ENCODE measurements around the gene ATL2. TPM values are rescaled to one million over a fixed set of nuclear protein-coding genes. Genes with fewer than 3 reads are reported as not detected.

The ATL2 gene
- total RNA-seq, 2 donors from 2014 or later: 125 to 139 TPM

DNA sequence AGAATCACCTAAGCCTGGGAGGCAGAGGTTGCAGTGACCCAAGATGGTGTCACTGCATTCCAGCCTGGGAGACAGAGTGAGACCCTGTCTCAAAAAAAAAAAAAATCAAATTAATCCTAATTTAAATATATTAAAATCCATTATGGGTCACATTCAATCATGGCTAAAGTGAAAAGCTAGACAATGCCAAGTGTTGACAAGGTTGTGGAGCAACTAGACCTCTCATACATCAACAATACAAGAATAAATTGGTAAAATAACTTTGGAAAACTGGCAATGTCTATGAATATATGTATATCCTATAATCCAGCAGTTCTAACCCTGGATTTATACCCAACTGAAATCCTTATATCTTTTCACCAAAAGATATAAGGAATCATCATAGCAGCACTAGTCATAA, 23.4 kb upstream of the ATL2 start:
- Histone ChIP-seq H3K27me3 (ENCODE audit: control insufficient read depth, insufficient read depth, low read length, poor library complexity, severe bottlenecking) (no peaks in the 10 kb centered on the region), H3K27ac (ENCODE audit: low read depth, low read length) (no peak overlapping the region), H3K9me3 (ENCODE audit: control insufficient read depth, low read length) (peaks cover 31% of the 10 kb centered on the region), H3K36me3 (ENCODE audit: control insufficient read depth, insufficient read depth, low read length) (no peaks in the 10 kb centered on the region), H3K4me3 (ENCODE audit: low read length) (no peak overlapping the region), H3K4me1 (ENCODE audit: control insufficient read depth, insufficient read depth, low read length) (no peaks in the 10 kb centered on the region), H3K9ac (ENCODE audit: extremely low read depth, low read length, poor library complexity, severe bottlenecking) (no peak overlapping the region)
- Mint-ChIP-seq H3K9me3 (peaks cover 40% of the 10 kb centered on the region), H3K36me3 (ENCODE audit: low read depth) (peaks cover 10% of the 10 kb centered on the region), H3K4me3 (no peak overlapping the region), H3K27me3 (ENCODE audit: insufficient read depth) (peaks cover 2% of the 10 kb centered on the region), H3K27ac (no peak overlapping the region), H3K4me1 (no peaks in the 10 kb centered on the region)
- no peak for TF ChIP-seq CTCF (conservative IDR thresholded peaks at IDR 0.05)
- no peak for DNase-seq

DNA sequence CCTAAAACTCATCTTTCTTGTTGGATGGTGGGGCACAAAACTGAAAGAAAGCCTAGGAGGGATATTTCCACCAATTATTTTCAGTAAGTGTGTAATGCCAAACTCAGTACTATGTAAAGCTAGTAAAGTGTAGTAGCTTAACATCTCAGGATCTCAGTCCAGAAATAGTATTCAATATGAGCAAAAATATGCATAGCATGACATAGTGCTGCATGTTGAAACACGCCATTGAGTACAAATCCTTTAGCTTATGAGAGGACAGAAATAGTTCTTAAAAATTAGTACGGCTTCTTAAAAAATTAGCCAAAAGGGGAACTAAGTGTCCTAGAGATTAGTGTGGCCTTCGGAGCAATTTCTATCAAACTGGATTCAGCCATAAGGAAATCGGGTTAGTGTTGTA, 21.7 kb upstream of the ATL2 start:
- no peak overlapping the region for H3K4me3 ChIP-seq (ENCODE audit: low read length)
- Mint-ChIP-seq H3K27ac (no peak overlapping the region), H3K27me3 (ENCODE audit: insufficient read depth) (peaks cover 4% of the 10 kb centered on the region), H3K4me3 (no peak overlapping the region), H3K36me3 (ENCODE audit: low read depth) (peaks cover 2% of the 10 kb centered on the region), H3K9me3 (peaks cover 26% of the 10 kb centered on the region), H3K4me1 (no peaks in the 10 kb centered on the region)
- no peak overlapping the region for H3K27ac ChIP-seq (ENCODE audit: low read depth, low read length)
- no peaks in the 10 kb centered on the region for H3K27me3 ChIP-seq (ENCODE audit: control insufficient read depth, insufficient read depth, low read length, poor library complexity, severe bottlenecking)
- peaks cover 17% of the 10 kb centered on the region for H3K9me3 ChIP-seq (ENCODE audit: control insufficient read depth, low read length)
- H3K36me3 ChIP-seq (ENCODE audit: control insufficient read depth, insufficient read depth, low read length): no peaks in the 10 kb centered on the region
- no peak for DNase-seq
- H3K9ac ChIP-seq (ENCODE audit: extremely low read depth, low read length, poor library complexity, severe bottlenecking): no peak overlapping the region
- 95 to 96% methylated on average over 4 of the region's 4 CpGs for WGBS, 2 experiments (ENCODE audit: insufficient coverage in 1 of 2, insufficient read length in 1 of 2)
- no peaks in the 10 kb centered on the region for H3K4me1 ChIP-seq (ENCODE audit: control insufficient read depth, insufficient read depth, low read length)
- TF ChIP-seq CTCF (conservative IDR thresholded peaks at IDR 0.05): no peak

GRCh38 chr2:38394903-38395341, 17.8 kb upstream of the ATL2 start:
- WGBS, 2 experiments (ENCODE audit: insufficient coverage in 1 of 2, insufficient read length in 1 of 2): 75 to 90% methylated on average over 3 to 5 of the region's 5 CpGs
- Histone ChIP-seq H3K4me1 (ENCODE audit: control insufficient read depth, insufficient read depth, low read length) (peaks cover under 1% of the 10 kb centered on the region), H3K36me3 (ENCODE audit: control insufficient read depth, insufficient read depth, low read length) (no peaks in the 10 kb centered on the region), H3K9ac (ENCODE audit: extremely low read depth, low read length, poor library complexity, severe bottlenecking) (no peak overlapping the region), H3K9me3 (ENCODE audit: control insufficient read depth, low read length) (no peaks in the 10 kb centered on the region), H3K27ac (ENCODE audit: low read depth, low read length) (no peak overlapping the region), H3K27me3 (ENCODE audit: control insufficient read depth, insufficient read depth, low read length, poor library complexity, severe bottlenecking) (no peaks in the 10 kb centered on the region), H3K4me3 (ENCODE audit: low read length) (no peak overlapping the region)
- Mint-ChIP-seq H3K27ac (no peak overlapping the region), H3K36me3 (ENCODE audit: low read depth) (no peaks in the 10 kb centered on the region), H3K9me3 (peaks cover 4% of the 10 kb centered on the region), H3K4me1 (peaks cover 6% of the 10 kb centered on the region), H3K4me3 (no peak overlapping the region), H3K27me3 (ENCODE audit: insufficient read depth) (peaks cover 4% of the 10 kb centered on the region)
- TF ChIP-seq CTCF (conservative IDR thresholded peaks at IDR 0.05): no peak
- DNase-seq: no peak
